Lower lobe of right lung (tissue), 2 donors: ENCODE results near the gene SIPA1L2. TPM values are rescaled to one million over a fixed set of nuclear protein-coding genes. Genes with fewer than 3 reads are reported as not detected.

Experiments used
- ATAC-seq, 2 donors: fragments of 200-7000 bp; cut with Tn5 transposase; one replicate each; pipeline ENCODE4 v1.9.1; 2020 to 2022; ENCODE audit warnings: mild to moderate bottlenecking in 2 of 2, moderate library complexity in 2 of 2
- DNase-seq: peaks from one replicate; pipeline ENCODE4 v3.0.0-alpha.2; 2020
- H3K27ac ChIP-seq: fragments of 200-600 bp; one replicate; pipeline ENCODE4 v1.8.0; 2022
- H3K27me3 ChIP-seq: fragments of 200-600 bp; one replicate; pipeline ENCODE4 v1.8.0; 2022; ENCODE audit warnings: low read depth
- H3K36me3 ChIP-seq: fragments of 200-600 bp; one replicate; pipeline ENCODE4 v1.8.0; 2022; ENCODE audit warnings: mild to moderate bottlenecking
- H3K4me1 ChIP-seq: fragments of 200-600 bp; one replicate; pipeline ENCODE4 v1.8.0; 2022
- H3K4me3 ChIP-seq: fragments of 200-600 bp; one replicate; pipeline ENCODE4 v1.8.0; 2022; ENCODE audit warnings: mild to moderate bottlenecking
- H3K9me3 ChIP-seq: fragments of 200-600 bp; one replicate; pipeline ENCODE4 v1.8.0; 2022
- CTCF ChIP-seq: fragments of 200-600 bp; IDR thresholded peaks from one replicate; pipeline ENCODE4 v1.8.0; 2022; ENCODE audit warnings: antibody characterized with exemption, mild to moderate bottlenecking
- intact Hi-C: fragments of 100-400 bp; cut with DNase I; formaldehyde crosslinking; loops from one replicate; pipeline ENCODE4 v1.11.0; 2022
- total RNA-seq: library from RNA; stranded (reverse); fragmentation: NEBNext Ultra II Directional; extraction: Animal tissue kit (Norgen Biotek cat#: 25700); gene quantifications from one replicate; pipeline ENCODE4 v1.2.1, GENCODE V29; 2021
- donor health status: DM: no; HTN: yes; CAD: no; lungs with severe emphysema.

Gene SIPA1L2
- total RNA-seq, 1 donor from 2014 or later: 45.5 TPM

- no peaks in the 10 kb centered on the region for H3K36me3 ChIP-seq
- H3K4me1 ChIP-seq: no peaks in the 10 kb centered on the region
- no peaks in the 10 kb centered on the region for H3K27me3 ChIP-seq
- H3K27ac ChIP-seq: no peak overlapping the region
- ATAC-seq (no peak), DNase-seq (no peak)
- no peak overlapping the region for H3K4me3 ChIP-seq
- intact Hi-C loops: no loop called here
- H3K9me3 ChIP-seq: no peaks in the 10 kb centered on the region
- no peak for TF ChIP-seq CTCF
Measured at GRCh38 chr1:232644209-232644608, 14.3 kb upstream of the SIPA1L2 start.

DNA sequence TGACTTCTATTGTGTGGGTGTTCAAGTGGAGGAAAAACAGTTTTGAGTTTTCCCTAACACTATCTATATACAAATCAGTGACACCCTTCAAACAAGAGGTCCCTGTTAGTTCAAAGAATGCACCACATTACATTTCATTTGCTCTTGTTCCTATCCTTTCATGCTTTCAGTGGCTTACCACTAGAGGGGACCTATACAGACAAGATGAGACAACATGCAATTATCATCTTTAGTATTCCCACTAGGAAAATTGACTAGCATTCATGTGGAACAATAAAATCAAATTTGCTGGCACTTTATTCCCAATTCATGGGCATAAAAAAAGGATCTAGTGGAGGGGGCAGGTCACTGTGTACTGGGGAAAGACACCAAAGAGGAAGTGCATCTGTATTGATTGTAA is 13.3 kb upstream of the SIPA1L2 start:
- Histone ChIP-seq H3K36me3 (no peaks in the 10 kb centered on the region), H3K4me3 (no peak overlapping the region), H3K27ac (no peak overlapping the region), H3K4me1 (no peaks in the 10 kb centered on the region), H3K27me3 (no peaks in the 10 kb centered on the region), H3K9me3 (no peaks in the 10 kb centered on the region)
- ATAC-seq (no peak), DNase-seq (no peak)
- TF ChIP-seq CTCF: no peak
- intact Hi-C loops: no loop called here

DNA sequence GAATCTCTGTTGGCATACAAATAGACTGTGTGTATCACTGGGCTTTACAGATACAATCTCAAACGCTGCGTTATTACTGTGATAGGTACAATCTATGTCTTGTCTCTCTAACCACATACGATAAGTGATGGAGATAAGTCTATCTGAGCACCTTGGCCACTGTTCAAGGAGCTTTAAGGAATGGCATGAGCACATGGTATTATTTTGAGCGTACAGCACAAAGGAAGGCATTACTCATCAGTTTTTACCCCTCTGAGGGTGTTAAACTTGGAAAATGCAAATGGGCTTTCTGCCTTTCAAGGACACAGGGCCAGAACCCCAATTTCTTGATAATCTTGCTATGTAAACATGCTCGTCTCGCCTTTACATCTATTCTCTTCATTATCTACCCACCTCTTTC is 11.6 kb upstream of the SIPA1L2 start:
- no peak for TF ChIP-seq CTCF
- H3K4me1 ChIP-seq: no peaks in the 10 kb centered on the region
- no peak for DNase-seq
- intact Hi-C loops: no loop called here
- no peaks in the 10 kb centered on the region for H3K27me3 ChIP-seq
- no peak overlapping the region for H3K4me3 ChIP-seq
- no peaks in the 10 kb centered on the region for H3K36me3 ChIP-seq
- no peak overlapping the region for H3K27ac ChIP-seq
- no peaks in the 10 kb centered on the region for H3K9me3 ChIP-seq
- no peak for ATAC-seq

- Histone ChIP-seq H3K9me3 (no peaks in the 10 kb centered on the region), H3K4me1 (no peaks in the 10 kb centered on the region), H3K4me3 (no peak overlapping the region), H3K27me3 (no peaks in the 10 kb centered on the region), H3K27ac (no peak overlapping the region), H3K36me3 (no peaks in the 10 kb centered on the region)
- intact Hi-C loops: no loop called here
- no peak for TF ChIP-seq CTCF
- ATAC-seq (no peak), DNase-seq (no peak)
Measured at GRCh38 chr1:232636799-232637198, 6.9 kb upstream of the SIPA1L2 start.

DNA sequence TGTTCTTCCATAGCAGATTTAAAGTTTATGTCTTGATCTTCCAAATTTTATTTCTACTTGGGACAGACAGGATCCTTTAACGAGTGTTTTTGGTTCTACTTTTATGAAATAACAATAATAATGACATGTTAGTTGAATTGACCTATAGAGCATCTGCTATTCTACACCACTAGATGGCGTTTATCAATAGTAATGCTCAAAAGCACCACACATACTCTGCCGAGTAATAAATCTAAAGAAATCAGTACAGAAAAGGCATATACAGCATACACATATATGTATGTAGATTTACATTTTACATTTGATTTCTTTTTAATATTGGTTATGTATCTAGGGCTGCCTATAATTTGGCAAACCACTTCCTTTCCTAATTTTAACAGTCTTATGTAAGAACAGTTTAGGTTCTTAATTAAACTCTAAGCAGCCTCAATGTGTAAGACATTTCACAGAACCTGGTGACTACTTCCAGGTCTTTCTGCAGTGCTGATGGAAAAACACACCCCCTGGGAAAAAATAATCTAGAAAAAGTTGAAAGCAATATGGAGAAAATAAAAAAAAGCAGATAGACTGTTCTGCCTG is 5.9 kb upstream of the SIPA1L2 start:
- peak; percentile 41 to 70 for ATAC-seq
- TF ChIP-seq CTCF: peak; percentile 84
- H3K9me3 ChIP-seq: no peaks in the 10 kb centered on the region
- H3K27me3 ChIP-seq: no peaks in the 10 kb centered on the region
- H3K4me1 ChIP-seq: peaks cover 3% of the 10 kb centered on the region
- no peak for DNase-seq
- H3K4me3 ChIP-seq: no peak overlapping the region
- H3K27ac ChIP-seq: no peak overlapping the region
- intact Hi-C loops: no loop called here
- H3K36me3 ChIP-seq: no peaks in the 10 kb centered on the region

GRCh38 chr1:232635279-232635678 is 5.3 kb upstream of the SIPA1L2 start:
- H3K9me3 ChIP-seq: no peaks in the 10 kb centered on the region
- H3K4me1 ChIP-seq: peaks cover 8% of the 10 kb centered on the region
- DNase-seq (no peak), ATAC-seq (no peak)
- no peaks in the 10 kb centered on the region for H3K27me3 ChIP-seq
- no peak overlapping the region for H3K27ac ChIP-seq
- no peak for TF ChIP-seq CTCF
- H3K4me3 ChIP-seq: no peak overlapping the region
- H3K36me3 ChIP-seq: no peaks in the 10 kb centered on the region
- intact Hi-C loops: no loop called here
